Hematopoietic multipotent progenitor cell treated with erythropoietin and hydrocortisone succinate and interleukin-3 and kit ligand, for 4 days (in vitro differentiated cells): Measurements from ENCODE around the gene HDAC7.

Experiments
- DNase-seq: peaks from one replicate; pipeline ENCODE4 v3.0.0-alpha.2; 2015

The HDAC7 gene

GRCh38 chr12:47743311-47743860 is 76.3 kb downstream of the HDAC7 start:
- no peak for DNase-seq

DNA sequence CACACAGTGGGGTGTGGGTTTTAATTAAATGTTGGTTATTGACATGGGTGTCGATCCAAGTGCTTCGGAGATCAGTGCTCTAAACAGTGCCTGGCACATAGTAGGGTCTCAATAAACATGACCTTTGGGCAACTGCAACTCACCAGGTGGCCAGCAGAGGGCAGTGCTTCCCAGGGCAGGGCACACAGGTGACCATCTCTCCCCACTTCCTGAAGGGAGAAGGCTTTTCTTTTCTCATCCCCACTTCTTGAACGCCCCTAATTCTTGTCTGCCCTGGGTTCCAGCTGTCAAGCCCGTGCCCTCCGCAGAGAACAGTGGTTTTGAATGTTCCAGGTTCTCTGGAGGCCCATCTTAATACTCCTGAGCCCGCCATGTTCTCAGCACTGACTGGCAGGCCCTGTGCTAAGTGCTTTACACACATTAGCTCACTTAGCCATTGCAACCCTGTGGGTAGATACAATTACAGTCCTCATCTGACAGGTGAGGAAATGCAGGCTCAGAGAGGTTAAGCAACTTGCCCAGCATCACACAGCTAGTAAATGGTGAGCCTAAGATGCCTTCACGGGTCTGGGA is 77.4 kb downstream of the HDAC7 start:
- peak; percentile 58 for DNase-seq

GRCh38 chr12:47741340-47741703 is 78.4 kb downstream of the HDAC7 start:
- peak; percentile 98 for DNase-seq

DNA sequence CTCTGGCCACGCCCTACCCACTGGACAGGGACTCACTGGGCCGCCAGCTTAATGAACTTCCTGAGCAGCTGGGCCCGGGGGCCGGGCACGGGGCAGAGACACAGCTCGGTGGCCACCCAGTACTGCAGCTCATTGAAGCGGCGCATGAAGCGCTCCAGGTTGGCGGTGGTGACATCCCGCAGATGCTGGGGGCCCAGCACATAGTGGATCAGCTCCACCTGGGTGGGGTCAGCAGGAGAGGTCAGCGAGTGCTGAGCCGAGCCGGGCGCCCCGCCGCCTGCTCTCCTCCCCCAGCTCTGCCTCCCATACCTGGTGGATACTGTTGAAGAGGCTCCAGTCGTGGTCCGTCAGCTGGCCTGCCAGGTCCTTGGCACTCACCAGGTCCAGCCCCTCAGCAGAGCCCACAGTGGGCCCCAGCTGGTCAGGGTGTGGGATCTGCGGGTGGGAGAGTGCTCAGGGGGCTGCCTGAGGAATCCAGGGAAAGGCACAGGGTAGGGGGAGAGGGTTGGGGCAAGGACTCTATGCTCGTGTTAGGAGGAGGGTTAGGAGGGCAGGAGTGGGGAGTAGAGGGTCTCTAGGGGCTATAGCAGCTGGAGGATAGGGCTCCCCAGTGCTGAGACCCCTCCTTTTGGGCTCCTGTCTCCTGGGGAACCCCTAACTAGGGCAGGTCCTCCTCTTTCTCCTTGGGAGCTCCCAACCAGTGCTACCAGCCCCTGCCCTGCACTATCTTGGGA is 78.9 kb downstream of the HDAC7 start:
- DNase-seq = no peak

DNA sequence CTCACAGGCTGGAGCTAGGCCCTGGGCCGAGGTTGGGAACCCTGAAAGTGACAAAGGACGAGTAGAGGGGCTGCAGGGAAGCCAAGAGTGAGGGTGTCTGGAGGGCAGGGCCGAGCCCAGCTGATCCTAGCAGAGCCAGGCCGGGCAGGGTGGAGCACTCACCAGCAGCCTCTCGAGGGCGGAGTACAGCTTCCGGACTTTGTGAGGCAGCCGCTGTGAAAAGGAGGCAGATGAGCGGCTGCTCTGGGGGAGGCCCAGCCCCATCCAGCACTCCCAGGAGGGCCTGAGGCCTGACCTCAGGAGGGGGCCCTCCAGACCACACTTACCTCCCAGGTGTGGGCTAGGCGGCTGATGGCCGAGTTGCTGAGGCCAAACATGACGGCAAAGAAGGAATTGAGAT is 79.7 kb downstream of the HDAC7 start:
- peak; percentile 57 for DNase-seq

GRCh38 chr12:47739297-47739696 is 80.4 kb downstream of the HDAC7 start:
- no peak for DNase-seq

DNA sequence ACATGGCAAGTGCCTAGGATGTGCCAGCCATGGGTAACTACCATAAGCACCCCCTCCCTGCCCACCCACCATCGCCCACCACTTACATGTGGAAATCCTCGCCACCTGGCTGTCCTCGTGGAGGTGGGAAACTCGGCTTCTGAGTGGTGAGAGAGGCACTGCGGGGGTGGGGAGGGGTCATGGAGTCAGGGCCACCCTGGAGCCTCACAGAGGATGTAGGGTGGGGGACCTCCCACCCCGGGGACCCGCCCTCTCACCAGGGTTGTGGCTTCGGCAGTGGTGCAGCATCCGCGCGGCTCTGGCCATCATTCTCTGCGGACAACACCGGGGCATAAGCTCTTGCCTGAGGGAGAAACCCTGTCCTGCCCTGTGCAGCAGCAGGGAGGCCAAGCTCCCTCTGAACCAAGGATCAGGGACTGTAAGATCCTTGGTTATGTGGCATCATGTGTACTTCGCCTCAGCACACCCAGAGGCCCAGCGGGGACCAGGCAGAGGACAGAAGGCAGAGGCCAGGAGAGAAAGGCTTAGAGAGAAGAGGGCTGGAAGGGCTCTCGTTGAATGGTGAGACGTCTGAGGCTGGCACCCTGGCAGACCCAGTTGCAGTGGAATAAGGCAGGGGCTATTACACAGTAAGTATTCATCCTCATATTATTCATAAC is 81.6 kb downstream of the HDAC7 start:
- DNase-seq = no peak

DNA sequence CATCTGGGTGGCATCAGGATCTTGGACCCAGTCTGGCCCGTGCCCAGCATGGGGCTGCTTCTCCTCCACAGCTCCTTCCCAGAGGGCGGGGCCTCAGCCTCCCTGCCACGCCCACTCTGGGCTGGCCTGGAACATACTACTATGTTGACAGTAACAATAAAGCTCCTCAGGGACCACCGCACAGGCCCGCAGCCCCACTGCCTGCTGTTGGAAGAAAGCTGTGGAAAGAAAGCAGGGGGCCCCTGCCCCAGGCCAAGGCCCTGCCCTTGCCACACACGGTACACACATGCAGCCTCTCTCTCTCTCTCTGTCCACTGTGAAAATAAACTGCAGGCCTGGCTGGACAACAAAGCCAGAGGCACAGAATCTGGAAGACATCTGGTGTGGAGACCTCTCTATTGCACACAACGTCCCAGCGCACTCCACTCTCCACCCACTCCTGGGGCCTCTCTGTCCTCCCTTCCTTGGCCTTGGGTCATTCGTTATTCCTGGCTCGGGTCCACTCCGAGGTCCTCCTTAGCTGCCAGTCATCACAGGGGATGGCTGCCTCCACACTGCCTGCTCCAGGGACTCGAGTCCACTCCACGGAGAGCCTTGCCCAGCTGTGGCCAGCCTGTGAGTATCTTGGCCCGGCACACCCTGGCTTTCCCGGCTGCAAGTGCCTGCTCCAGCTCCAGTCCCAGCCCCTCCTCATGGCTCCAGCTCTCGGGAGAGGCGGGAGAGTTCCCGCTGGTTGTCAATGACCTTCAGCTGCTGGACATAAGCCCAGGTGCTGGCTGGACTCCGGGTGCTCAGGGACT is 82.6 kb downstream of the HDAC7 start:
- DNase-seq = peak; percentile 35

- no peak for DNase-seq
Observed at GRCh38 chr12:47736216-47736615, 83.5 kb downstream of the HDAC7 start.

DNA sequence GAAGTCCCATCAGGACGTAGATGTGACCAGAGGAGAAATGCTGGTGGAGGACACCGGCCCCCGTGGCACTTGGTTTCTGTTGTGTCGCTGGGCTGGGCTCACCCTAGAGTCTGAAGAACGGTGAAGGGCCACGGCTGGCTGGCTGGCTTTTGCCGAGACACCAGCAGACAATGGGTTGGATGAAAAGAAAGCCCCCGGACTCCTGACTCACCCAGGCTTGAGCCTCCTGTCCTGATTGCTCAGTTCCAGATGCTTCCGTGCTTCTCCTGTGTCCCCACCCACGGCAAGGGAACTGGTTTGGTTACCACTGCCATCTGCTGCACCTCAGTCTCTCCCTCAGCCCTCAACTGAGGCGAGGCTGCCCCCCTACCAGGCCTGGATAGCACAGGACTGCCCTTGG is 84.1 kb downstream of the HDAC7 start:
- DNase-seq = no peak

DNA sequence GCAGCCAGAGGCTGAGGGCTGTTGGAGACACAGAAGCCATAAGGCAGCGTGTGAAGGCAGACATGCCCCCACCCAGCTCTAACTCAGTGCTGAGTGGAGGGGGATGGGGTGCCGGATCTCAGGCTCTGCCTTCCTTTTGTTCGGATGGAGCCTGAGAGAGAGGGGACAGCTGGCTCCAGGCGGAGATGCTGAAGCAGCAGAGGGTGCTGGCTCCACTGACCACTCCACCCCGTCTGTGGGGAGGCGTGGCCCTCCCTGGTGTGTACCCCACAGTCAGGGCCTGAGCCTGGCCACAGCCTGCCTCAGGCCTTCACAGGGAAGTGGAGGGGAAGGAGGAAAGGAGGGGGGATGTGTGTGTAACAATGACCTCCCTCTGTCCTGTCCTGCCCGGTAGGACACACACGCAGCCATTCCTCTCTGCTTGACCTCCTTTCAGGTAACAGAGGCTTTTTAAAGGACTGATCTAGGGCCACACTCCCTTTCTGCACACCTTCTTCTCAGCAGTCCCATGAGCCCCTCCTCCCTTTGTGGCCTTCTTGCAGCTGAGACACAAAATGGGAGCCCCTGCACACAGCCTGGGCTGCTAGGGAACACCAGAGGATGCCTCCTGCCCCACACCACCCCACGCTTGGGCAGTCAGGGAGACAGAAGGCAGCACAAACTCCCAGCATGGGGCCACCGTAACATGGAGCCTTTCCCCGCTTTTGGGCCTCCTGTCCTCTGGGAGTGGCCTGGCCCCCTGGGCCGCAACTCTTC is 84.8 kb downstream of the HDAC7 start:
- DNase-seq = no peak

DNA sequence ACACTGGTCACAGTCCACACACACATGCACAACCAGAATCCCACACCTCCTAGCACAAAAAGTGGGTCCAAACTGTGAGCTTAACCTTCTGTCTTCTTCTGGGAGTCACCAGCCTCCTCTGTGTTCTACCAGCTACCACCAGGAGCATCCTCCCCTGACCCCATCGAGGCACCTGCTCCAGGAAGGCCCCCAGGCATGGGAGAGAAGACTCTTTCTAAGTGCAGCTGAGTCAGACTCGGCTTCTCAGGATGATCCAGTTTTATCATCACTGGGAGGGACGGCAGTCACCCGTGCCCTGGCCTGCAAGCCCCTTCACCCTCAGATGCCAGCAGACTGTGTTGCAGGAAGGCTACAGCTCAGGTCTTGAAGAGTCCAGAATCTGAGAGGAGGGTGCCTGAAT is 86.6 kb downstream of the HDAC7 start:
- no peak for DNase-seq
